NAMALWA (cell line): ENCODE measurements around the gene LY9.
A peak's percentile ranks its signal among the peaks of the same experiment; 100 is the strongest.

ENCODE experiments used
- DNase-seq: peaks from one replicate; pipeline ENCODE4 v3.0.0-alpha.2; 2015; ENCODE audit warnings: low spot score

The LY9 gene

DNA sequence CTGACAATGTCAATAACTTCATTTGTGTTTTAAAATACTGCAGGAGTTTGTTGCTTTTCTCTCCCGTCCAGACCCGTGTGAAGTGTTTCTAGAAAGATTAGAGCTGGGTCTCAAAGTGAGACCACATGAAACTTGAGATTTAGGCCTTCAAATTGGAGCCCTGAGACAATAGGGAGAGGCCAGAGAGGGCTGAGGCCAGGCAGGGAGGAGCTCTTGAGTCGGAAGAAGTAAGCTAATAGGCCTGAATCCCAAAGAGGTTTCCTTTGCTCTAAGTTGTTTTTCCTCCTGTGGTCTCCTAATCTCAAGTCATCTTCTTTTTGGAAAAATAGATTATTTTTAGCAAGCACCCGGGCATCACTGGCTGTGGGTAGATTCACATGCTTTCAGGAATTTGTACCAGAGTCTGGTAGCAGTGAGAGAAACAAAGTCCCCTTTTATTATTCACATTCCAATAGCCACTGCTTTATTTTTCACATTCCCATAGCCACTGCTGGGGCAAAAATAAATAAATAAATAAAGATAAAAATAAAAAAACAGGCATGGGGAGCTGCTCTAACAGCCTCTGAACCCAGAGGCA lies 41.1 kb downstream of the LY9 start:
- peak; percentile 13 for DNase-seq

GRCh38 chr1:160837558-160838205 lies 41.7 kb downstream of the LY9 start:
- peak; percentile 94 for DNase-seq

GRCh38 chr1:160838888-160839287 lies 42.9 kb downstream of the LY9 start:
- DNase-seq = no peak

GRCh38 chr1:160839746-160840145 lies 43.8 kb downstream of the LY9 start:
- DNase-seq = no peak

DNA sequence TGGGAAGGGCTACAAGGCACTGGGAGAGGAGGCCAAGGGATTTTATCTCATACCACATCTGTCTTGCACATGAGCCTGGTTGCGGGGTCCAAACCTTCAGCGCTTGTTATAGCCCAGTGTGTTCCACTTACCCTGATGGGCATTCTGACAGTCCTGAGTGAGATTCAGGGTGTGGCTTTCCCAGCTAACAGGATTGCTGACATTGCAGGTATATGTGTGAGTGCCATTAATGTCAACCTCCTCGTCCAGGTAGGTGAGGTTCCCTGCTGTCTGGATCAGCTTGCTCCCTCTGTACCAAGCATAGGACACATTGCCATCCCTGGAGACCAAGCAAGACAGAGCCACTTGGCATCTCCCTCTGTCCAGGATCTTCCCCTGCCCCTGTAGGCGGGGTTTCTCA lies 45.1 kb downstream of the LY9 start:
- no peak for DNase-seq

DNA sequence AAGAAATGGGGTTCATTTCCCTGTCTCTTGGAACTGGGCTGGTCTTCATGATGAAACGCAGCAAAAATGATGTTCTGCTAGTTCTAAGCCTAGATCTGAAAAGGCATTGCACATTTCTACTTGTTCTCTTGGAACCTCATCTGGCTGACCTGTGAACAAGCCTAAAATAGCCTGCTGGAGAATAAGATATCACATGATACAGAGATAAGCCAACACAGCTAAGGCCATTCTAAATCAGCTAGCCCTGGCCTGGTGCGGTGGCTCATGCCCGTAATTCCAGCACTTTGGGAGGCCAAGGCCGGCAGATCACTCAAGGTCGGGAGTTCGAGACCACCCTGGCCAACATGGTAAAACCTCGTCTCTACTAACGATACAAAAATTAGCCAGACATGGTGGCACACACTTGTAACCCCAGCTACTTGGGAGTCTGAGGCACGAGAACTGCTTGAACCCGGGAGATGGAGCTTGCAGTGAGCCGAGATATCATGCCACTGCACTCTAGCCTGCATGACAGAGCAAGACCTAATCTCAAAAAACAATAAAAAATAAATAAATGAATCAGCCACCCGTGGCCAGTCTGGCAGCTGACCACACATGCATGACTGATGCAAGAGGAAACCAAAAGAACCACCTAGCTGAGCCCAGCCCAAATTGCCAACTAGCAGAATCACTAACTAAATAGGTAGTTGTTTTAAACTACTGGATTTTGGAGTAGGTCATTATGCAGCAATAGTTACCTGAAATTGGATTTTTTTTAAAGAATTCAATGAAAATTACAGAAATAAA lies 48.7 kb downstream of the LY9 start:
- no peak for DNase-seq

DNA sequence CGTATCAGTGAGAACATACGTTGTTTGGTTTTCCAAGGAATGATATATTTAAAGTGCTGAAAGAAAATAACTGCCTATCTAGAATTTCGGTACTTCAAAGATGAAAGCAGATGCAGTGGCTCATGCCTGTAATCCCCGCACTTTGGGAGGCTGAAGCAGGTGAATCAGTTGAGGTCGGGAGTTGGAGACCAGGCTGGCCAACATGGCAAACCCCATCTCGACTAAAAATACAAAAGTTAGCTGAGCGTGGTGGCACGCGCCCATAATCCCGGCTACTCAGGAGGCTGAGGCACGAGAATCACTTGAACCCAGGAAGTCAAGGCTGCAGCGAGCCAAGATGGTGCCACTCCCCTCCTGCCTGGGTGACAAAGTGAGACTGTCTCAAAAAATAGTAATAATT lies 50.3 kb downstream of the LY9 start:
- DNase-seq = no peak

DNA sequence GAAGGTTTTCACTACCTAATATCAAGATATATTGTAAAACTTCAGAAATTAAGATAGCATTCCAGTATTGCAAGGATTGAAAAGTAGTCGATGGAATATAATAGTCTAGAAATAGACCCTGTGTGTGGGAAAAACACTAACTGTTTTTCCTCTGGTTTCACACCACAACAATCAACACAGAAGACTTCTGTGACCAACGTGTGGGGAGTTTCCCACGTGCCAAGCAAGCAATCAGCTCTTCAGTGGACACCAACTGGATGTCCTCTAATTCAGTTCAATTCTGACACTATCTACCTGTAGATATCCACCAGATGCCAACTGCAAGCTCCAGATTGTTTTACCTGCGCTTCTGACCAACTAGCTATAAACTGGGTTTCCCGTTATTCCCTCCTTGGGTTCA lies 54.6 kb downstream of the LY9 start:
- no peak for DNase-seq

DNA sequence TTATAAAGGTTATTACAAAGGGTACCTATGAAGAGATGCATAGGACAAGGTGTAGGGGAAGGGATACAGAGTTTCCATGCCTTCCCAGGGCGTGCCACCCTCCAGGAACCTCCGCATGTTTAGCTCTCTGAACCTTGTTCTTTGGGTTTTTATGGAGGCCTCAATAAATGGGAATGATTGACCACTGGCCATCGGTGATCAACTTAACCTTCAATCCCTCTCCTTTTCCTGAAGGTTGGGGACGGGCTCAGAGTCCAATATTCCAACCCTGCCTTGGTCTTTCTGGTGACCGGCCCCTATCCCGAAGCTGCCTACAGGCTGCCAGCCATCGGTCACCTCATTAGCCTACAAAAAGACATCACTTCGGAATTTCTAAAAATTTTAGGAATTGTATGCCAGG lies 55.0 kb downstream of the LY9 start:
- DNase-seq = no peak

- no peak for DNase-seq
Observed at GRCh38 chr1:160853014-160853413, 57.0 kb downstream of the LY9 start.

DNA sequence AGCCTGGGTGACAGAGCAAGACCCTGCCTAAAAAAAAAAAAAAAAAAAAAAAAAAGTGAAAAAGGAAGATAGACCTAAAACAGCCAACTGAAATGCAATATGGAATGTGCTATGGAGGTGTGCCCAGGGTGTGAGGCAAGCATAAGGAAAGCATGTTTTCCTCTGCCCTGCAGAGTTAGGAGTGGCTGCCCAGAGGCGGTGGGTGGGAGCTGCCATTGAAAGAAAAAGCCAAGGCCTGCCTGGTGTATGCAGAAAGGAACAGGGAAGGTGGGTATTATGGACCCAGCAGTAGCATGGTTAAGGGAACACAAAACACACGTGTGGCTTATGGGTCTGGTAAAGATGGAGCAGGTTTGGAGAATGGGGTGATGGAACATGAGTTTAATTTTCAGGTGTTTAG lies 57.8 kb downstream of the LY9 start:
- no peak for DNase-seq

GRCh38 chr1:160855181-160855981 lies 59.4 kb downstream of the LY9 start:
- DNase-seq = no peak

GRCh38 chr1:160858097-160858496 lies 62.1 kb downstream of the LY9 start:
- DNase-seq = no peak

DNA sequence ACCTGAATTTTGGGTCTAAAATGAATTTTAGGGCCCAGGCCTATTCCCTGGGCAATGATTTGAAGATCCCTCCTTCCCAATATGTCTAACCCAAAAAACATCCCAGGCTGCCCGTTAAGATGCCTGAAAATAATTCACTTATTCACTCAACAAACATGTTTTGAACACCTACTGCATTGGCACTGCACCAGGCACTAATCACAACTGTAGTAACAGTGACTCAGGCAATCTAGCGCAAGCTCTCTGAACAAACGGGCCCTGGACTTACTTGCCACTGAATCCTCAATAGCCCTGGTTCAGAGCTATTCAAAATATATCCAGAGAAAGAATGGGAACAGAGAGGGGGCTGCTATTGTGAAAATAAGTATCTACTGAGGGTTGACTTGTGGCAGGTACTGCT lies 62.5 kb downstream of the LY9 start:
- DNase-seq = no peak

- DNase-seq = no peak
Observed at GRCh38 chr1:160859166-160859565, 63.2 kb downstream of the LY9 start.

DNA sequence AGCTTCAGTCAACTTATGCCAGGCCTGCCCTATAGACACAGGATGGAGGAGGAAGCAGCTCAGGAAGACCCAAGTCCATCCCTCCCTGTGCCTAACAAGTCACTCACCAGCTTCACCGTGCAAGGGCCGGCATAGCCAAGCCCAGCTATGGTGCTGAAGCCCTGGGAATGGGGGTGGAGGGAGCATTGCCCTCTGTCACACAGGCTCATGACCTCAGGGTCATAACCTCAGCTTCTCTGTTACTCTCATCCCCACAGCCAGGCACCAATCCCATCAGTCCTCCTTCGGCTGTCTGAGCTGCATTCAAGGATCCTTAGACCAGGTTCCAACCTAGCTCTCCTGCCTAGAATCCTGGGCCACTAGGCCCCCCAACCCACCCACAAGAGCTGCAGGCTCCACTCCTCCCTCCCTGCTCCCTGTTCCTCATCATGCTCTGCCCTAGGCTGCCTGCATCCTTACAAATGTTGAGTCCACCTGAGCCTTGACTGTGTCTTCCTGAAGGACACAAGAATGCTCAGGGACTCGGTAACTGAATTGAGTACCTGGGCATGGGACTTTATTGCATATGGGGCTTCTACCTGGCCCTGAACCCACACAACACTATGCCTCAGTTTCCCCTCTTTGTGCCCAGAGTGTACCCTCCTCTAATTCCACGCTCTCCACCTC lies 65.0 kb downstream of the LY9 start:
- DNase-seq = no peak

- no peak for DNase-seq
Observed at GRCh38 chr1:160862203-160863060, 66.5 kb downstream of the LY9 start, which contains the start of gene CD244. Gene CD244 (minus strand): TSS chr1:160862887. CDS start chr1:160862677, 210 bp downstream.

DNA sequence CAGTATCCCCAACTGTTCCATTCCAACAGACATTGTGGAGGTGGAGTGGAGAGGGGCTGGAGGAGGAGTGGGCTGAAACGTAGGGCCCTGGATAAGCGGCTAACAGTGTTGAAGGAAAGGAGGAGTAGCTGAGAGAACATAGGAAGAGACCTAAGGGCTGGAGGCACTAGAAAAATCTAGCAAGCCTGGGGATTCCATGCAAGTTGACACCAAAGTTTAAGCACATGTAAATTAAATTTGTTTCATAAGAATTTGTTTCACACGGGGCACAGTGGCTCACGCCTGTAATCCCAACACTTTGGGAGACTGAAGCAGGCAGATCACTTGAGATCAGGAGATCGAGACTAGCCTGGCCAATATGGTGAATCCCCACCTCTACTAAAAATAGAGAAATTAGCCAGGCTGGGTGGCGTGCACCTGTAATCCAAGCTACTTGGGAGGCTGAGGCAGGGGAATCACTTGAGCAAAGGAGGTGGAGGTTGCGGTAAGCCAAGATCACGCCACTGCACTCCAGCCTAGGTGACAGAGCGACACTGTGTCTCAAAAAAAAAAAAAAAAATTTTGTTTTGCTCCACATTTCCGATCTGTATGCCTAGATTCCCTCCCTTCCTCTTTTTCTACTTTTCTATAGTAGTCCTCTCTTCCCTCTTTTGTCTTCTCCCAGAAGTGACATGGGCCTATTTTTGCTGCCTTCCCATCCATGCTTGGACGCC lies 67.2 kb downstream of the LY9 start:
- DNase-seq = no peak

- no peak for DNase-seq
Observed at GRCh38 chr1:160863774-160864131, 67.8 kb downstream of the LY9 start.

DNA sequence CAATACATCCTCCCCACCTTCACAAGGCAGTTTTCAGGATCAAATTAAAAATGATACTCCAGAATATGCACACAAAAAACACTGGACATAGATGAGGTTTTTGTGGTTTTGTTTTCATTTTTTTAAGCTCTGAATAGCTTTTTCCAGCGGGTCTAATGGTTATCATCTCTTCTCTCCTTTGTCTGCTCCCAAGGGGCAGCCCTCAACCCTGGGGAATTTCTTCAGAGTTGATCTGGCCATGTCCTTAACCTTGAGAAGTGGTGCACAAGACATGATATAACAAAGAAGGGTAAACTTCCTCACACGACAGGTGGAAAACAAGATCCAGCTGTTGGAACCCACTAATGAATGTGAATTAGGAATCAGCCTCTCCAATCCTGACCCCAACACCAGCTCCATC lies 68.2 kb downstream of the LY9 start:
- no peak for DNase-seq
